NCI-H526 (cell line): ENCODE results near the gene FOXO3.
A peak's percentile ranks its signal among the peaks of the same experiment; 100 is the strongest.
"Not testable (repeated sequence)": the region's sequence is repeated elsewhere in the genome, so short reads cannot be mapped to it uniquely, and the experiment has no call there.

Experiments used
- DNase-seq, 2 experiments: peaks; one replicate each; lab custom pipeline; 2025; lab: John Stamatoyannopoulos, UW

FOXO3 gene

GRCh38 chr6:108683976-108684375, 123.3 kb downstream of the FOXO3 start:
- not testable (repeated sequence) for DNase-seq

- no peak for DNase-seq
Observed at GRCh38 chr6:108684771-108685329, 124.1 kb downstream of the FOXO3 start.

- DNase-seq, result no peak
Observed at GRCh38 chr6:108685970-108686369, 125.3 kb downstream of the FOXO3 start.

DNA sequence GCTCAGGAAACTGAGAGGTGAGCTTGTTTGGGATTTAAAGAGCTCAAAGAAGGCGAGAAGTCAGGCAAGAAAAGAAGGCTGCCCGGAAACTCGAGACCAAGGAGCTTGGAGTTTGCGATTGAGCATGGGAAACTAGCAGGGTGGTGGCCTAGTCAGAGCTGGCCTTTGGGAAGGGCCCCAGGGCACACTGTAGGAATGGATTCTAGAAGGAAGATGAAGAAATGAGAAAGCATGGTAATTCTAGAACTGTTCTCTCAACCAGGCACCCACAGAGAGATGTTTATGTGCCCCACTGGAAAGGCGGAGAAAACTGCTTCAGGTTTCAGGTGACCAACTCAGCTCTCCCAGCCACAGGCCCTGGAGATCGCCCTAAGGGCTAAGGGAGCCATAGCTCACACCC, 126.2 kb downstream of the FOXO3 start:
- no peak for DNase-seq

DNA sequence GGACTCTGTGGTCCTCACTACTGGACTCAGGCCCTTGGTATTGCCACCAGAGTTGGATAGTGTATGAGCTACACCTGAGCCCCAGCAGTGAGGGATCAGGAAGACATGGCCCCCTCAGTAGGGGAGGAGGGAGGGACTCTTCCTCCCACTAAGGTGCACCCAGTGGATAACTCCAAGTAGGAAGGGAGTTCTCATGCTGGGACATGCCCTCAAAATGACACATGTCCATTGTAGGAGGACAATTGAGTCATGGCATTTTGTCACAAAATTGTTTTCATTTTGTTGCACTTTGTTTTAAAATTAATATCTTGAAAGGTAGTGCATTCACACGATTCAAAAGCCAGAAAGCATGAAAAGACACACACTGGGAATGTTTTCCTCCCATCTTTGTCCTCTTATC, 127.2 kb downstream of the FOXO3 start:
- no peak for DNase-seq

DNA sequence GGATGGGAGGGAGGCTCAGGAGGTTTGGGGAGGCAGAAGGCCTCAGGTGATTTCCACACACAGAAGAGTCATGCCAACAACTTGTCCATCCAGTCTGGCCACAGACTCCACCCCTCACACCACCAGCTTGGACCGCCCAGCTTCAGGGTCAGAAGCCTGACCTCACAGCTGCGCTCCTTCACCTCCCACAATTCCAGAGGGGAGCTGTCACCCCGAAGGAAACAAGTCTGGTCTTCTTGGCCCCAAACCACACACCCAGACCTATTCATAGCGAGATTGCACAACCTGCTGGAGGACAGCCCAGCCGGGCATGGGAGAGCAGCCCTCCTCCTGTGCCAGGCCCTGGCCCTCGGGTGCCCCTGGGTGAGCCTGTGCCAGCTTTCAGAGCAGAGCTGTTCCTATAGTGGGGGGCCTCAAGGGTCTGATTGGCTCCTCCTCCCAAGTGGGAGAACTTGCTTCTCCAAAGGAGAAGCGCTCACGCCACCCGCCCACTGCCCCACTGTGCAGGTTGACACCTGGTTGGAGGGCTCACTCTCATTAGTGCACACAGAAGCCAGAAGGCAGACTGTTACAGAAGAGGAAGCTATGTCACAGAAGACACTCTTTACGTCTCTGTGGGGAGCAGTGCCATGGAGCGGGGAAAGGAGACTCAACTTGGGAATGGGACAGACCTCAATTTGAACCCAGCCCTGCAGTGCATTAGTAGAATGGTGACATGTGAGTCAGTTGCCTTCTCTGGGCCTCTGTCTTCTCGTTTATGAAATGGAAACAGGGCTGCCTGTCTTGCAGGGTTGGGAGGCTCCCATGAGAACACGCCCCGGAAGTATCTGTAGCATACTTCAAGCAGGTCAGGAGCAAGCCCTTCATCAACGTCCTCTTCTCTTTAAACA, 128.8 kb downstream of the FOXO3 start:
- DNase-seq, result no peak

DNA sequence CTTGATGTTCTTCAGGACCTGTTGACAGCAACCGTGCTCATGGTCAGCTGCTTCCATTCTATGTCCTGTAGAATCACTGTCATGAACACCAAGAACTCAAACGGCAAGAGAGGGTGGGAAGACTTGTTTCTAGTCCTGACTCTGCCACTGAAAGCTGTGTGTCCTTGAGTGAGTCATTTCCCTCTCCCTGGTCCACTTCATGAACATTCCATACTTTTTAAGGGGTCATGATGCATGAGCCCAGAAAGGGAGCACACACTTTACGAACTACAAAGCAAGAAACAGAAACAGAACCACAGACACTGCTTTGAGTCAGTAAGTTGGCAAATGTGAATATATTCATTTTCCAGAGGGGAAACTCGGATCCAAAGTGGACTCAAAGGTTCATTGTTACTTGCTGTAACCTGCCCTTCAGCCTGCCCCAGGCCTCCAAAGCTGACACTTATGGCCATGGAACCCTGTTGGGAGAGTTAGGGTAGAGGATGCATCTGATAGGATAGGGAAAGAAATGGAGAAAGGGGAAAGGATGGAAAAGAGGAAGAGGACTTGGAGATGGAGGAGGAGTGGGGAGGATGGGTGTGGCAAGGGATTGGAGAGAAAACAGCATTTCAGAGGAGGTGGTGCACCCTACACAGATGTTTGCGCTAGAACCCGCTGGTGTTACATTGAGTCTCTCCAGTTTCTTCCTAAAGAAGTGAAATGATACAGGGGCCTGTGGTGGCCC, 129.8 kb downstream of the FOXO3 start:
- DNase-seq, result no peak

DNA sequence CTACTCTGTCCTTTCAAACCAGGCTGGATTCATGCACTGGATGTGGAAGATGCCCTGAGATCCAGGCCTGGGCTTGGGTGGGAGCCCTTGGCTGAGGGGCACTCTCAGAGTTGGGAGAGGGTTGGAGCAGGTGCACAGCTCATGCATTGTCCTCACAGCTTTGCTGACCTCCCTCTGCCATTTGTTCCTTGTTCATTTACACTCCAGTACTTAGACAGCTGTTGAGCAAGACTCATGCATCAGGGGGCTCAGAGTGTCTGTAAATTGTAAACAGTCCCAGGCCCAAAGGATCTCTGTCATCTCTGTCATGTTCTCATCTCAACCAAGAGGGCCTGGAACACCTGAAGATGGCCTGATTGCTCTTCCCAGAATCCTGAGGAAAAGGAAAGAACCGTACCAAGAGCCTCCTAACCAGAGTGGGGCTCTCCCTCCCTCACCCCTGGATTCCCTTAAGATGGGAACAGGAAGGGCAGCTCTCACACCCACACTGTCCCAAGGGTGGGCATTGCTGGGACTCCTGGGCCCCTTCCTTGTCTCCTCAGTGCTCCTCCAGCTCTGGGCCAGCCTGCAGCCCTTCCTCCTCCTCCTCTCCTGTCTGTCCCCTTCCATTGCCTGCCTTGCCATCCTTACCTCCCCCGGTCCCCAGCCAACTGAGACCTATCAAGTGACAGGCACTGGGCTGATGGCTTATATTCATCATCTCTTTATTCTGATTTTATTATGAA, 132.9 kb downstream of the FOXO3 start:
- no peak for DNase-seq

- no peak for DNase-seq
Observed at GRCh38 chr6:108694816-108695215, 134.1 kb downstream of the FOXO3 start.

DNA sequence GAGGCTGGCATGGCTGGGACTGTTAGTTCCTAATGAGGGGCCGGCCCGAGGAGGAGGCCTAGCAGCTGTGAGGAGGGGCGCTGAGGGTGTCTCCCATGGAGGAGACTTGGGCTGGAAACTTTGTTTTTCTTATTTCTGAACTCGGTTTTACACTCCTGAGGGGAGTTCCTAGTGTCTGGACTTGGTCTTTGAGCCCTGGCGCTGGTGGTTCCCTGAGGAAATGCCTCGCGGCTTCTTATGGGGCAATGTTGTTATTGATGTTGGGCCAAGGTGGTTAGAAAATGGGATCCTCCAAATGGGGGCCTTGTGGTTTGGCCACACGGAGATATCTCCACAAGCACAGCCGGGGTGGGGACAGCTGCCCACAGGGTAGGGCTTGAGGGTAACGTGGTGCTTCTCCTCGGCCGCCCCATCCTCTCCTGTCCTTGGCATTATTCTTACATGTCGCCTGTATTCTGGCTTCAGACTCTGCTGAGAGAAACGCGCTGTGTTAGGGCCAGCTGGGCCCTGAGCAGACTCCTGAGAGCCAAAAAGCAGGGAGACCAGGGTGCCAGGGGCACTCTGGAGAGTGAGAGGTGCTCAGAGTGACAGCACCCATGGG, 136.9 kb downstream of the FOXO3 start:
- DNase-seq, result no peak

DNA sequence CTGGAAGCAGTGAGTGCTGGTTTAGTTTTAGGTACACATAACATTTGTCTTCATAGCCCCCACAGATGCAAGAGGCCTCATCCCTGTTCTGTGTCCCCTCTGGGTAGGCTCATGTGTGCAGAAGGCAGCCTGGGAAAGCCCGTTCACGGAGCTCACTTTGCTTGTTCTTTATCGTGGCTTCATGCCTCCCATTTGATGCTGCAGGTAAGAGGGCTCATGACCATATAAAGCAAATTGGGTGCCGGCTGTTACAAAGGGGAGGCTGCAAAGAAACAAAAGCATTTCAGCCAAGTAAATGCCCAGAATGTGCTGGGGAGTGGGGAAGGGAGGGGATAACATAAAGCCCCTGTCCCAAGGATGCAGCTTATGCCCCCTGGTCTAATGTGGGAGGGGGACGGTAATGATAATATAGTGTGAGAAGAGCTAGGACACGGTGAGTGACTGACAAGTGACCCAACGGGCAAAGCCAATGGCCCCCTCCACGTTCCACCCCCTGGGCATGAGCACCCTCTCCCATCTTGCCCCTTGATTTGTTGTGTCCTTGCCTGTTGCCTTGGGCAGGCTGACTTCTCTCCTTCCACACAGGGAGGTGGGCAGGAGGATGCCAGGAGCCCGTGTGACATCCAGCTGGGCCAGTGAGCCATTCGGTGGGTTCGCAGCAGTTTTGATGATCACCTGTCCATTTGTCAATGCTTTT, 138.0 kb downstream of the FOXO3 start:
- no peak for DNase-seq

DNA sequence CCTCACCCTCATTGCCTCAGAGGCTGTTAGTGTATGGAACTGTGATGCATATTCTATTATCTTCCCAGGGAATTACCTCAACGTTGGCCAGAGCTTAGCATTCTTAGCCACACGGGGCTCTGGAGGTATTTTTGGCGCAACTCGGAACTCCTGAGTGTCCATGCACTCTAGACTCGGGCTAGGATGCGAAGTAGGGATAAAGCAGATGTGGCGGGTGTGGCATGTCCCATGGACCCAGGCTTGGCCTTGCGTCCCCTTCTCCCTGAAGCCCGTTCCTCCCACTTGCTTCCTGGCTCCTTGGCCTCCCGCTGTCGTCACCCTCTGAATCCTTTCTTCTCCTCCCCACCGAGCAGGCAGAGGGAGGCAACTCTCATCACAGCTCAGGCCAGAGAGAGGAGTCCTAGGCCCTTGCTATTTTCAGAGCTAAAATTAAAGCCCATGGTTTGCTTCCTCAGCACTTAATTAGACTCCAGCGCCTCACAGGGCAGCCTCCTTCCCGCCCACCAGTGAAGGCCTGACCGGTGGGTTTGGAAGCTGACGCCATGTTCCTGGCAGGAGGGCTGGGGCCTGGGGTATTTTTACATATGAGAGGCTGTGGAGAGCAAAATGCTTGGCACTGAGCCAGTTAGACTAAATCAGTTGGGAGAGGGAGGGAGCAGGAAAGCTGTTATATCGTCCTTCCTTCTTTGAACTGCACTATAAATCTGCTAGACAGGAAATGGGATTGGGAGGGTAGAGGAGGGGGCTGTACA, 138.7 kb downstream of the FOXO3 start:
- peak in 1 of 2 experiments; percentile 3 for DNase-seq

GRCh38 chr6:108702106-108702851, 141.6 kb downstream of the FOXO3 start:
- DNase-seq, result no peak

DNA sequence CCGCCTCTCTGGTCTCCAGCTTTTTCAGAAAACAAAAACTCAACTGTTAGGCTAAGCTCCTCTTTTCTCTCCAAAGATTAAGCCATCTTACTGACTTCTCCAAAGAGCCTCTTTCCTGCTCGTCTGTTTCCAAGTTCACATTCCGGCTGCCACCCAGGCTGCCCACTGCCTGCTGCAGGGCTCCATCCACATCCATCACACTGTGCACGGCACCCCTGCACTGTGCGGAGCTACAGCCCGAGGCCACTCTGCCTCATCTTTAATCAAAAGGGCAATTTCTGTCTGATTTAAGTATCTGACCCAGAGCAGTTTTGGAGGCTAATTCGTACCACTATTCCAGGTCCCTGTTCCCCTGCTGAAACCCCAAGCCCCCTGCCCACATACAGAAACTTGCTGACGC, 145.9 kb downstream of the FOXO3 start:
- DNase-seq, result no peak

DNA sequence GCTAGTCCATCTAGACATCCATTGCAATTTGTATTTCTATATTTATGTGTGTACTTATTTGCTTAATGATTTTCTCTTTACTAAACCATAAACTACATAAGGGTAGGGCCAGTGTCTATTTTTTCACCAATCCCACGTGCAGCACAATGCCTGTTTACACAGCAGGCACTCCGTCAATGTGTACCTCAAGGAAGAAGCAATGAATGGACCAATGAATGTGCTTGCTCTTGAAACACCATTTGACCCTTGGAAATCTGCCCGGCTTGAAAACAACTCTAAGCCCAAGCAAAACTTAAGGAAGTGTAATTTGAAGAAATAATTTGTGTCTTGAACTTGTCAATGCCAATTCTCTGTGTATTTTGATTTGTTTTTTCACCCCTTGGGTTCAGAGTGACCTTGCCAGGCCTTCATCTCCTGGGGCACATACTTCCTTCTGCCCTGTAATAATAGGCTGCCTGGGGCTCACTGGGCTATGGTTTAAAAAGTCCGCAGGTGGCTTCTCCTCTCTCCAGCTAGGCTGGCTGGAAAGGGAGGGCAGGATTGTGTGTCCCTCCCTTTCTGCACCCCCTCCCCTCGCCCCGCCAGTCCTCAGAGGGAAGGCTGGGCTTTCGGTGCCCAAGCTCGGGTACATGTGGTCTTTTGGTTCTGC, 146.7 kb downstream of the FOXO3 start:
- DNase-seq, result no peak

DNA sequence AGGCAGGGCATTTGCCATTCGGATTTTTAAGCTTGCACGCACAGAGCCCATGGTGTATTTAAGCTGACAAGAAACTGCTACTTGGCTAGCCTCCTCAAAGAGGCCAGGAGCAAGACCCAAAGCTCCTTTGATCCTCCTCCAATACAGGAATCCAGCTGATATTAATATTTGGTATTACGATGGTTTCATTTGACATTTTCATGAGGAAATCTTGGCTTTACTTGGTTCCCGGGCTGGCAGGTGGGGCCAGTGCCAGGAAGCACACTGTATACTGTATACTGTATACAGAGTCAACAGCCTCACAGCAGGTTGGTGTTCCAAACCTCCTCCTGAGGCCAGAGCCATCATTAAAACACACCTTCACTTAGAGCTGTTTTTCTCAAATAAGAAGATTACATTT, 149.3 kb downstream of the FOXO3 start:
- no peak for DNase-seq

- no peak for DNase-seq
Observed at GRCh38 chr6:108710551-108710950, 149.8 kb downstream of the FOXO3 start.

DNA sequence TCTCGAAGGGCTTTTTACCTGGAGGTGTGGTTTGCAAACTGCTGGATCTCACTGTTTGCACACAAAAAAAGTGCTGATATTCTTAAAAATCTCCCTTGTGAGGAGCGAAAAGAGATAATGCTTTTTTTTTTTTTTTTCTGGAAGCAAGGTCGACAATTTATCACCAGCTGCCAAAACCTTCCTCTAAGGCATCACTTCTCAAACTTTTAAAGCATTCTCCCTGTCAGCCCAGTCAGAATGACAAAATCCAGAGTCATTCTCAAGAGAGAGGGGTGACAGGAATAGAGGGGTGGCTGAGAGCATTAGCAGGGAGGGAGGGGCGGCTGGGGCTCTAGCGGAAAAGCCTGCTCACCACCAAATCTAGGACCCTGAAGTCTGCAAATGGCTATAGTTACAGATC, 150.4 kb downstream of the FOXO3 start:
- no peak for DNase-seq

GRCh38 chr6:108711826-108712225, 151.1 kb downstream of the FOXO3 start:
- DNase-seq, result no peak
